Activated CD8-positive, alpha-beta memory T cell treated with anti-CD3 and anti-CD28 coated beads, Interleukin-2, amount 50 U/mL, for 1 hour (primary cell): ENCODE data around the gene ZNF471.

Experiments
- DNase-seq: peaks from one replicate; pipeline ENCODE4 v3.0.0-alpha.2; 2020; ENCODE audit errors: extremely low read depth

Gene ZNF471

GRCh38 chr19:56573914-56574313, 66.3 kb downstream of the ZNF471 start:
- no peak for DNase-seq

DNA sequence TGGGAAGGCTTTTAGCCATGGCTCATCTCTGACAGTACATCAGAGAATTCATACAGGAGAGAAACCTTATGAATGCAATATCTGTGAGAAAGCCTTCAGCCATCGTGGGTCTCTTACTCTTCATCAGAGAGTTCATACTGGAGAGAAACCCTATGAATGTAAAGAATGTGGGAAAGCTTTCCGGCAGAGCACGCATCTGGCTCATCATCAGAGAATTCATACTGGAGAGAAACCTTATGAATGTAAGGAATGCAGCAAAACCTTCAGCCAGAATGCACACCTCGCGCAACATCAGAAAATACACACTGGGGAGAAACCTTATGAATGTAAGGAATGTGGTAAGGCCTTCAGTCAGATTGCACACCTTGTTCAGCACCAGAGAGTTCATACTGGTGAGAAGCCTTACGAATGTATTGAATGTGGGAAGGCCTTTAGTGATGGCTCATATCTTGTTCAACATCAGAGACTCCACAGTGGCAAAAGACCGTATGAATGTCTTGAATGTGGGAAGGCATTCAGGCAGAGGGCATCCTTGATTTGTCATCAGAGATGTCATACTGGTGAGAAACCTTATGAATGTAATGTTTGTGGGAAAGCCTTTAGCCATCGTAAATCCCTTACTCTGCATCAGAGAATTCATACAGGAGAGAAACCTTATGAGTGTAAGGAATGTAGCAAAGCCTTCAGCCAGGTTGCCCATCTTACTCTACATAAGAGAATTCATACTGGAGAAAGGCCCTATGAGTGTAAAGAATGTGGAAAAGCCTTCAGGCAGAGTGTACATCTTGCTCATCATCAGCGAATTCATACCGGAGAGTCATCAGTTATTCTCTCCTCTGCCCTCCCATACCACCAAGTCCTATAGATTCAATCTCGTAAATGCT, 70.3 kb downstream of the ZNF471 start:
- no peak for DNase-seq
